Lower leg skin (tissue), 3 donors: ENCODE measurements around the gene TM4SF1.
"Not testable (repeated sequence)": the region's sequence is repeated elsewhere in the genome, so short reads cannot be mapped to it uniquely, and the experiment has no call there.

Experiments used
- CTCF ChIP-seq, 3 donors: fragments of 450-650 bp; IDR thresholded peaks; one replicate each; pipeline ENCODE4 v1.5.1; 2016; ENCODE audit warnings: antibody characterized with exemption in 3 of 3, mild to moderate bottlenecking in 3 of 3, moderate library complexity in 2 of 3
- POLR2A ChIP-seq, 2 donors: fragments of 450-650 bp; IDR thresholded peaks; one replicate each; pipeline ENCODE4 v1.6.1; 2016 to 2017; ENCODE audit warnings: antibody characterized with exemption in 2 of 2, mild to moderate bottlenecking in 1 of 2, moderate library complexity in 1 of 2

- not testable (repeated sequence) for TF ChIP-seq CTCF, POLR2A (IDR thresholded peaks at IDR 0.05)
Observed at GRCh38 chr3:149337486-149337885, 40.0 kb downstream of the TM4SF1 start.
